Hepatocyte (in vitro differentiated cells): ENCODE results near the gene RASAL1. TPM values are rescaled to one million over a fixed set of nuclear protein-coding genes. Genes with fewer than 3 reads are reported as not detected.
A peak's percentile ranks its signal among the peaks of the same experiment; 100 is the strongest.

Experiments used
- DNase-seq: peaks from one replicate; pipeline ENCODE4 v3.0.0-alpha.2; 2016; ENCODE audit warnings: low spot score
- H2AFZ ChIP-seq: fragments of 200-600 bp; sonication (generic); 2 replicates; pipeline ENCODE4 v1.6.0; 2016; ENCODE audit warnings: antibody characterized with exemption, mild to moderate bottlenecking
- H3K27ac ChIP-seq: fragments of 200-600 bp; sonication (generic); 2 replicates; pipeline ENCODE4 v1.5.1; 2016; ENCODE audit warnings: mild to moderate bottlenecking
- H3K27me3 ChIP-seq: fragments of 200-600 bp; sonication (generic); 2 replicates; pipeline ENCODE4 v1.6.1; 2016
- H3K36me3 ChIP-seq: fragments of 200-600 bp; sonication (generic); replicated peaks from 2 replicates; pipeline ENCODE4 v1.5.1; 2016; ENCODE audit warnings: low read depth; ENCODE audit not compliant: insufficient read depth
- H3K4me1 ChIP-seq: fragments of 200-600 bp; sonication (generic); 2 replicates; pipeline ENCODE4 v1.5.1; 2016; ENCODE audit warnings: mild to moderate bottlenecking, moderate library complexity; ENCODE audit not compliant: insufficient read depth
- H3K4me2 ChIP-seq: fragments of 200-600 bp; sonication (generic); 2 replicates; pipeline ENCODE4 v1.6.0; 2016
- H3K4me3 ChIP-seq: fragments of 200-600 bp; sonication (generic); 2 replicates; pipeline ENCODE4 v1.5.1; 2016; ENCODE audit warnings: mild to moderate bottlenecking
- H3K79me2 ChIP-seq: fragments of 200-600 bp; sonication (generic); 2 replicates; pipeline ENCODE4 v1.6.0; 2017; ENCODE audit warnings: mild to moderate bottlenecking
- H3K9me2 ChIP-seq: fragments of 200-600 bp; sonication (generic); replicated peaks from 2 replicates; pipeline ENCODE4 v1.6.0; 2017; ENCODE audit warnings: mild to moderate bottlenecking; ENCODE audit not compliant: insufficient read depth
- H3K9me3 ChIP-seq: fragments of 200-600 bp; sonication (generic); 2 replicates; pipeline ENCODE4 v1.5.1; 2016; ENCODE audit warnings: low read depth, mild to moderate bottlenecking
- H4K20me1 ChIP-seq: fragments of 200-600 bp; sonication (generic); 2 replicates; pipeline ENCODE4 v1.6.0; 2016; ENCODE audit warnings: mild to moderate bottlenecking; ENCODE audit not compliant: insufficient read depth, poor library complexity, severe bottlenecking
- EZH2 ChIP-seq: fragments of 200-600 bp; sonication (generic); IDR thresholded peaks from 2 replicates; pipeline ENCODE4 v1.6.1; 2016; ENCODE audit warnings: antibody characterized with exemption, mild to moderate bottlenecking, borderline replicate concordance
- EZH2phosphoT487 ChIP-seq: fragments of 200-600 bp; sonication (generic); IDR thresholded peaks from one replicate; pipeline ENCODE4 v1.6.1; 2018; ENCODE audit warnings: antibody characterized with exemption, mild to moderate bottlenecking, low read depth, moderate library complexity; ENCODE audit not compliant: unreplicated experiment, severe bottlenecking
- WGBS: methylation state at CpG from one replicate; pipeline ENCODE4 v1.1.6; 2016; ENCODE audit warnings: low lambda C conversion rate; ENCODE audit errors: missing lambda C conversion rate; 5-methylcytosine and 5-hydroxymethylcytosine counted together
- polyA plus RNA-seq: library from polyadenylated mRNA; unstranded; fragments of >200 nt; fragmentation: Nextera tagmentation; extraction: Ambion mirVana; gene quantifications from 2 replicates; pipeline ENCODE4 v1.2.1, GENCODE V29; 2016
- total RNA-seq: library from RNA; depleted of rRNA; stranded (reverse); fragments of >200 nt; gene quantifications from 2 replicates; pipeline ENCODE4 v1.2.3, GENCODE V29; 2014
- TF ChIP-seq, protein P1 (sequence below): fragments of 200-600 bp; sonication (generic); IDR thresholded peaks from 2 replicates; pipeline ENCODE4 v1.5.1; 2016; ENCODE audit warnings: antibody characterized with exemption, mild to moderate bottlenecking; ENCODE audit not compliant: poor library complexity

Gene RASAL1
- total and polyA plus RNA-seq, 2 experiments from 2014 or later, result 0.74 TPM; not detected in 1

DNA sequence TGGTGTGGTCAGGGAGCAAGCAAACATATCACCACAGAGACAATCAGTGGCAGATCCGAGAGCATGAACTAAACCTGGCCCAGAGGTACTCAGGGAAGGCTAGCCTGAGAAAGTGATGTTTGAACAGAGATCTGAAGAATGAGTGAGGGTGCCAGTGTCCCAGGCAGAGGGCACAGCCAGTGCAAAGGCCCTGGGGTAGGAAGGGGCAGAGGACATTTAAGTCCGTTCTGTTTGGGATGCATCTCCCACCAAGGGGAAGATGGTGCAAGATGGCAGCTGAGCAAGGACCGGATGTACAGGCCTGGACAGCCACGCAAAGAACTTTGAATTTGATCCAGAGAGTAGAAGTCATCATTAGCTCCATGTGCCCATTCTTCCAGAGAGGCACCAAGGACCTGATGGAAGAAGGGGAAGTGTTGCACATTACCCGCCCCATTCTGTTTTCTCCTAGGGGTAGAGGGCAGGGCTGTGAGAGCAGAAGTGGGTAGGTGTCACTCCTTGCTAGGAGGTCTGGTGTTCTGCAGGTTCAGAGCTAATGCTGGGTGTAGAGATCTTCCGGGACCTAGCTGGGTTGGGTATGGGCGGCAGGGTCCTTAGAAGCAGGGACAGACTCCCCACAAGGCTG is 75.1 kb downstream of the RASAL1 start:
- no peaks in the 10 kb centered on the region for H3K79me2 ChIP-seq
- no peak for DNase-seq
- WGBS, result 92% methylated on average over 7 of the region's 7 CpGs
- no peaks in the 10 kb centered on the region for H3K9me3 ChIP-seq
- no peak overlapping the region for H3K4me3 ChIP-seq
- H3K4me1 ChIP-seq, result no peaks in the 10 kb centered on the region
- no peaks in the 10 kb centered on the region for H4K20me1 ChIP-seq
- H3K4me2 ChIP-seq, result no peak overlapping the region
- H2AFZ ChIP-seq, result no peak overlapping the region
- no peaks in the 10 kb centered on the region for H3K36me3 ChIP-seq
- no peak overlapping the region for H3K27ac ChIP-seq
- H3K9me2 ChIP-seq, result no peaks in the 10 kb centered on the region
- TF ChIP-seq EZH2phosphoT487, result no peak
- TF ChIP-seq EZH2, result no peak
- TF ChIP-seq, protein P1, sequence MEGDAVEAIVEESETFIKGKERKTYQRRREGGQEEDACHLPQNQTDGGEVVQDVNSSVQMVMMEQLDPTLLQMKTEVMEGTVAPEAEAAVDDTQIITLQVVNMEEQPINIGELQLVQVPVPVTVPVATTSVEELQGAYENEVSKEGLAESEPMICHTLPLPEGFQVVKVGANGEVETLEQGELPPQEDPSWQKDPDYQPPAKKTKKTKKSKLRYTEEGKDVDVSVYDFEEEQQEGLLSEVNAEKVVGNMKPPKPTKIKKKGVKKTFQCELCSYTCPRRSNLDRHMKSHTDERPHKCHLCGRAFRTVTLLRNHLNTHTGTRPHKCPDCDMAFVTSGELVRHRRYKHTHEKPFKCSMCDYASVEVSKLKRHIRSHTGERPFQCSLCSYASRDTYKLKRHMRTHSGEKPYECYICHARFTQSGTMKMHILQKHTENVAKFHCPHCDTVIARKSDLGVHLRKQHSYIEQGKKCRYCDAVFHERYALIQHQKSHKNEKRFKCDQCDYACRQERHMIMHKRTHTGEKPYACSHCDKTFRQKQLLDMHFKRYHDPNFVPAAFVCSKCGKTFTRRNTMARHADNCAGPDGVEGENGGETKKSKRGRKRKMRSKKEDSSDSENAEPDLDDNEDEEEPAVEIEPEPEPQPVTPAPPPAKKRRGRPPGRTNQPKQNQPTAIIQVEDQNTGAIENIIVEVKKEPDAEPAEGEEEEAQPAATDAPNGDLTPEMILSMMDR, result no peak
- peaks cover 58% of the 10 kb centered on the region for H3K27me3 ChIP-seq

DNA sequence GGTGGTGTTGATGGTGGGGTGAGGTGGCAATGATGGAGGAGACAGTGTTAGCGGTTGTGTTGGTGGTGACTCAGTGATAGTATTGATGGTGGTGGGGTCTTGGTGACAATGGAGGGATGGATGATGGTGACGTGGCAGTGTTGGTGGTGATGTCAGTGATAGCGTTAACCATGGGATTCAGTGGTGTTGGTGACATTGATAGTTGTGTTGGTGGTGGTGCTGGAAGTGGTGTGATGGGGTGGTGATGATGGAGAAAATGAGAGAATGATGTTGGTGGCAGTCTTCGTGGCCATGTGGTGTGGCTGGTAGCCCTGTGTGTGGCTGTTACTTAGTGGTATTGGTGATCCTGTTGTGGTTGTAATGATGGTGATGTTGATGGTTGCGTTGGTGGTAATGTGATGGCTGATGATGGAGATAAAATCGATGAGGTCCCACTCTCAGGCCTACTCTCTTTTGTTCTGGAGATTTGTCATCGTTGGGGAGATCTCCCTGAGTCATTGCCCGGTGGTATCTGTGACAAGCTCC is 76.4 kb downstream of the RASAL1 start:
- no peak for DNase-seq
- no peak overlapping the region for H2AFZ ChIP-seq
- no peak overlapping the region for H3K4me2 ChIP-seq
- H3K9me3 ChIP-seq, result no peaks in the 10 kb centered on the region
- no peaks in the 10 kb centered on the region for H3K9me2 ChIP-seq
- no peaks in the 10 kb centered on the region for H3K36me3 ChIP-seq
- H3K4me1 ChIP-seq, result no peaks in the 10 kb centered on the region
- no peak overlapping the region for H3K4me3 ChIP-seq
- no peaks in the 10 kb centered on the region for H3K79me2 ChIP-seq
- TF ChIP-seq EZH2, result no peak
- no peak for TF ChIP-seq EZH2phosphoT487
- TF ChIP-seq, protein P1, result no peak
- no peaks in the 10 kb centered on the region for H4K20me1 ChIP-seq
- 89% methylated on average over 8 of the region's 8 CpGs for whole genome bisulfite sequencing
- H3K27ac ChIP-seq, result no peak overlapping the region
- peaks cover 65% of the 10 kb centered on the region for H3K27me3 ChIP-seq

DNA sequence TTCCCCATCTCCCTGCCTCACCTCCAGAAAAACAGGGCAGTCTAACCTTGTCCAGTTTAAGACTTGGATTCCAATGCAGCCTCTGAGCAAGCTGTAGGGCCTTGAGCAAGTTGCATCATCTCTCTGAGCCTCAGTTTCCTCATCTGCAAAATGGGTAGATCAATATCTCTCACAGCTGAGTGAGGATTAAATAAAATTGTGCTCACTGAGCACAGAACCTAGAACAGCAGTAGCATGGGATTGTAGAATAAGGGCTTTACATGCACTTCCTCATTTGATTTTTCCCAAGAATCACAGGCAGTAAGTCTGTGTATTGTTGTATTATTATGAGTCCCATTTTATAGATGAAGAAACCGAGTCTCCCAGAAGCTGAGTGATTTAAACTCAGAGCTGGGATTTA is 77.0 kb downstream of the RASAL1 start:
- no peak for DNase-seq
- Histone ChIP-seq H3K27ac (no peak overlapping the region), H3K9me2 (no peaks in the 10 kb centered on the region), H4K20me1 (no peaks in the 10 kb centered on the region), H3K4me3 (no peak overlapping the region), H3K4me2 (no peak overlapping the region), H3K36me3 (no peaks in the 10 kb centered on the region), H2AFZ (no peak overlapping the region), H3K9me3 (no peaks in the 10 kb centered on the region), H3K27me3 (peaks cover 68% of the 10 kb centered on the region), H3K79me2 (no peaks in the 10 kb centered on the region), H3K4me1 (no peaks in the 10 kb centered on the region)
- TF ChIP-seq EZH2, result no peak
- WGBS, result 97% methylated on average over 1 of the region's 1 CpG

DNA sequence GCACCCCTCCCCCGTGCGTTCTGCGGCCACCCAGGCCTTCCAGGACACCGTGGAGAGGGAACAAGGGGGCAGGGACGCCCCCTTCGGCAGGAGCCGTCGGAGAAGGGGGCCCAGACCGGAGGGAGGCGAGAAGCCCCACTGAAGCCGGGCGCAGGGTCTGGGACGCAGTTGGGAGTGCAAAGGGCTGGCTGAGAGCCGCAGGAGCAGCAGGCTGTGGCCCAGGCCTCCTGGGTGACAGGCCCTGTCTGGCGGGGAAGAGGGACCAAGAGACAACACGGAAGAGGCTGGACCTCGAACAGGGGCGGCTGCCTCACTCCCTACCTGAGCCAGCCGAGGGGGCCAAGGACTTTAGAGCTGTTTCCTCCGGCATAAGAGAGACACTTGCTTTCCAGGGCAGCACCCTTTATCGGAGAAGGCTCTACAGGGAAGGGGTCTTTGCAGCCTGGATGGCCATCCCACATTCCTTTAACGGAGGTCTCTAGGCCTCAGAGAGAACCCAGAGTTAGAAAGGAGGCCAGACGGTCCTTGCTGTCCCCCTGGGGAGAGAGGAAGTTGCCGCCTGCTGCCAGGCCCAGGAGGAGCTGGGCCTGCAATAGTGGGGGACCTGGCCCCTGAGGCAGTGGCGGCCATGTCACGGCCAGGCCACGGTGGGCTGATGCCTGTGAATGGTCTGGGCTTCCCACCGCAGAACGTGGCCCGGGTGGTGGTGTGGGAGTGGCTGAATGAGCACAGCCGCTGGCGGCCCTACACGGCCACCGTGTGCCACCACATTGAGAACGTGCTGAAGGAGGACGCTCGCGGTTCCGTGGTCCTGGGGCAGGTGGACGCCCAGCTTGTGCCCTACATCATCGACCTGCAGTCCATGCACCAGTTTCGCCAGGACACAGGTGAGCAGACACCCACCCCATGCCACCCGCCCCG is 77.7 kb downstream of the RASAL1 start:
- H2AFZ ChIP-seq, result no peak overlapping the region
- no peaks in the 10 kb centered on the region for H3K36me3 ChIP-seq
- H3K9me2 ChIP-seq, result no peaks in the 10 kb centered on the region
- peaks cover 75% of the 10 kb centered on the region for H3K27me3 ChIP-seq
- no peaks in the 10 kb centered on the region for H3K79me2 ChIP-seq
- WGBS, result 72% methylated on average over 44 of the region's 44 CpGs
- TF ChIP-seq EZH2phosphoT487 (no peak), EZH2 (no peak)
- TF ChIP-seq, protein P1, result no peak
- H4K20me1 ChIP-seq, result no peaks in the 10 kb centered on the region
- DNase-seq, result no peak
- H3K4me1 ChIP-seq, result no peaks in the 10 kb centered on the region
- no peak overlapping the region for H3K4me3 ChIP-seq
- H3K27ac ChIP-seq, result no peak overlapping the region
- H3K4me2 ChIP-seq, result peak overlapping the region; percentile 93
- no peaks in the 10 kb centered on the region for H3K9me3 ChIP-seq
